Stomach (tissue), 9 donors: ENCODE results near the gene TTLL11. TPM values are rescaled to one million over a fixed set of nuclear protein-coding genes. Genes with fewer than 3 reads are reported as not detected.

Source experiments
- DNase-seq, 2 donors: peaks; one replicate each; pipeline versions ENCODE4 v3.0.0 to v3.0.0-alpha.2; 2013 to 2019
- H3K27ac ChIP-seq, 5 donors: fragments of 200-600 bp in 4 of 5; sonication (generic) in 4 of 5; one replicate each; pipeline ENCODE4 v1.5.1; 2013 to 2019; ENCODE audit warnings: mild to moderate bottlenecking in 1 of 5, moderate library complexity in 1 of 5
- H3K27me3 ChIP-seq, 3 donors: fragments of 200-600 bp; sonication (generic); one replicate each; pipeline ENCODE4 v1.5.1; 2017 to 2019; ENCODE audit warnings: mixed run types in 1 of 3
- H3K36me3 ChIP-seq, 4 donors: fragments of 200-600 bp; sonication (generic); 1 replicate in 3 of 4; 2 replicates in 1 of 4; pipeline ENCODE4 v1.5.1; 2016 to 2019
- H3K4me1 ChIP-seq, 4 donors: fragments of 200-600 bp; sonication (generic); one replicate each; pipeline ENCODE4 v1.5.1; 2016 to 2019
- H3K4me3 ChIP-seq, 4 donors: fragments of 200-600 bp; sonication (generic) in 3 of 4; one replicate each; pipeline ENCODE4 v1.5.1; 2016 to 2019; ENCODE audit warnings: mild to moderate bottlenecking in 1 of 4
- H3K9me3 ChIP-seq, 4 donors: fragments of 200-600 bp; sonication (generic); one replicate each; pipeline ENCODE4 v1.5.1; 2016 to 2019
- CTCF ChIP-seq, 7 experiments: fragments of 450-650 bp in 4 of 7; fragments of 200-600 bp in 3 of 7; sonication (generic) in 3 of 7; IDR thresholded peaks; one replicate each; pipeline ENCODE4 v1.5.1; 2016 to 2019; ENCODE audit warnings: antibody characterized with exemption in 7 of 7, control low read depth in 2 of 7, mild to moderate bottlenecking in 1 of 7
- EP300 ChIP-seq: sonication (generic); formaldehyde crosslinking; IDR thresholded peaks from one replicate; pipeline ENCODE4 v1.6.1; 2017; ENCODE audit warnings: antibody characterized with exemption
- POLR2A ChIP-seq, 4 donors: fragments of 450-650 bp; IDR thresholded peaks; one replicate each; pipeline ENCODE4 v1.6.1; 2016; ENCODE audit warnings: antibody characterized with exemption in 4 of 4, control low read depth in 2 of 4, mild to moderate bottlenecking in 1 of 4, moderate library complexity in 1 of 4
- POLR2AphosphoS5 ChIP-seq, 3 donors: sonication (generic); formaldehyde crosslinking; IDR thresholded peaks; one replicate each; pipeline ENCODE4 v1.6.1; 2016; ENCODE audit warnings: antibody characterized with exemption in 3 of 3
- WGBS, 5 donors: extraction: QIAGEN DNeasy Blood & Tissue Kit in 3 of 5; methylation state at CpG; one replicate each; pipeline versions ENCODE4 v1.1.5 to v1.1.7; 2013 to 2018; 5-methylcytosine and 5-hydroxymethylcytosine counted together
- intact Hi-C: fragments of 100-400 bp; cut with DNase I; formaldehyde crosslinking; loops from one replicate; pipeline ENCODE4 v1.15.1; 2023; ENCODE audit warnings: low total_unique reads
- polyA plus RNA-seq, 3 donors: library from polyadenylated mRNA; stranded (reverse); fragments of 200-250 nt; gene quantifications; one replicate each; pipeline ENCODE4 v1.2.3, GENCODE V29; 2013
- total RNA-seq, 5 donors: library from RNA; depleted of rRNA; stranded (reverse); fragments of >200 nt; gene quantifications; one replicate each; pipeline versions ENCODE4 v1.1.0 to v1.2.3, GENCODE V29; 2014 to 2016
- donor health status: healthy with polysubstance abuse.
- donor health status: Bipolar disorder and iron deficiency.
- donor health status: healthy.

Gene TTLL11
- total and polyA plus RNA-seq, 8 donors, result 3.6 to 18.2 (median 9.4) TPM

DNA sequence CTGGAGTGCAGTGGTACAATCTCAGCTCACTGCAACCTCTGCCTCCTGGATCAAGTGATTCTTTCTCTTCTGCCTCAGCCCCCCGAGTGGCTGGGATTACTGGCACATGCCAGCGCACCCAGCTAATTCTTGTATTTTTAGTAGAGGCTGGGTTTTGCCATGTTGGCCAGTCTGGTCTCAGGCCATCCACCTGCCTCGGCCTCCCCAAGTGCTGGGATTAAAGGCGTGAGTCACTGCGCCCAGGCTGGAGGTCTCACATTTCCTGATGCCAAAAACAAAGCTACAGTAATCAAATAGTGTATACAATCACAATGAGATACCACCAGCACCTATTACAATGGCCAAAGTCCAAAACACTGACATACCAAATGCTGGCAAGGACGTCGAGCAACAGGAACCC is 51.1 kb downstream of the TTLL11 start:
- Histone ChIP-seq H3K4me1 (peaks cover 0 to 24% (median 15%) of the 10 kb centered on the region in 4 donors), H3K9me3 (no peaks in the 10 kb centered on the region), H3K4me3 (no peak overlapping the region), H3K27me3 (no peaks in the 10 kb centered on the region), H3K36me3 (peaks cover 8 to 24% (median 19%) of the 10 kb centered on the region in 4 donors), H3K27ac (no peak overlapping the region)
- 67 to 78% (median 69%) methylated on average over 7 of the region's 7 CpGs for WGBS, 5 donors
- no peak for DNase-seq
- intact Hi-C loops, result no loop called here
- TF ChIP-seq POLR2A (IDR thresholded peaks at IDR 0.05), result no peak
- no peak for TF ChIP-seq EP300
- no peak for TF ChIP-seq CTCF (IDR thresholded peaks at IDR 0.05)
- no peak for TF ChIP-seq POLR2AphosphoS5 (IDR thresholded peaks at IDR 0.05)

- H3K4me1 ChIP-seq, result peaks cover 0 to 24% (median 15%) of the 10 kb centered on the region in 4 donors
- intact Hi-C loops, result no loop called here
- no peak overlapping the region for H3K4me3 ChIP-seq
- H3K27me3 ChIP-seq, result no peaks in the 10 kb centered on the region
- H3K36me3 ChIP-seq, result peaks cover 8 to 23% (median 19%) of the 10 kb centered on the region in 4 donors
- no peak for DNase-seq
- no peak overlapping the region for H3K27ac ChIP-seq
- H3K9me3 ChIP-seq, result no peaks in the 10 kb centered on the region
- 0 to 92% (median 40%) methylated on average over 1 of the region's 1 CpG for WGBS, 5 donors
- TF ChIP-seq POLR2A (IDR thresholded peaks at IDR 0.05) (no peak), EP300 (no peak), POLR2AphosphoS5 (IDR thresholded peaks at IDR 0.05) (no peak), CTCF (IDR thresholded peaks at IDR 0.05) (no peak)
Measured at GRCh38 chr9:122040561-122041242, 52.4 kb downstream of the TTLL11 start.

- WGBS, 5 donors, result 93 to 97% (median 96%) methylated on average over 6 of the region's 6 CpGs
- no peak for TF ChIP-seq EP300
- no peak for TF ChIP-seq POLR2AphosphoS5 (IDR thresholded peaks at IDR 0.05)
- TF ChIP-seq POLR2A (IDR thresholded peaks at IDR 0.05), result no peak
- TF ChIP-seq CTCF (IDR thresholded peaks at IDR 0.05), result no peak
- Histone ChIP-seq H3K27me3 (no peaks in the 10 kb centered on the region), H3K9me3 (no peaks in the 10 kb centered on the region), H3K4me3 (no peak overlapping the region), H3K36me3 (peaks cover 8 to 26% (median 18%) of the 10 kb centered on the region in 4 donors), H3K4me1 (peaks cover 0 to 27% (median 16%) of the 10 kb centered on the region in 4 donors), H3K27ac (no peak overlapping the region)
- intact Hi-C loops, result no loop called here
- DNase-seq, result no peak
Measured at GRCh38 chr9:122039234-122039633, 53.9 kb downstream of the TTLL11 start.

DNA sequence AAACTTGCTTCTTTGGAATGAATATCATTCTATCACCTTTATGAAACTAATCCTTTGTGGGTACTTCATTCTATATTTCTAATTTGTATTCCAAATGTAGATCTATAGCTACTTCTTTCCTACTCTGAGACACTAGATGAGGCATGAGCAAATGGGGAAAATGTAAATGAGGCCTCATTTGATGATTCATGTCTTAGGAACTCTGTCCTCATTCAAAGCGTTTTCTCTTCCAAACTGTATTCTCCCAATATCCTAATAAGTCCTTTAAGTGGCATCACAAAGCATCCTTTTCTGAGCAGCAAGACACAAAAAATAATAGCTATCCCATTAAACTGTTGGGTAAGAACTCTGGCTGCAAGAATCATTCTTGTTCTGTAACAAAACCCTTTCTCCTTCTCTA is 56.1 kb downstream of the TTLL11 start:
- H3K27ac ChIP-seq, result no peak overlapping the region
- H3K36me3 ChIP-seq, result peaks cover 8 to 29% (median 18%) of the 10 kb centered on the region in 4 donors
- TF ChIP-seq POLR2A (IDR thresholded peaks at IDR 0.05) (no peak), POLR2AphosphoS5 (IDR thresholded peaks at IDR 0.05) (no peak), EP300 (no peak), CTCF (IDR thresholded peaks at IDR 0.05) (no peak)
- H3K9me3 ChIP-seq, result no peaks in the 10 kb centered on the region
- no peak overlapping the region for H3K4me3 ChIP-seq
- H3K4me1 ChIP-seq, result peaks cover 0 to 32% (median 17%) of the 10 kb centered on the region in 4 donors
- WGBS, 5 donors, result 66 to 90% (median 80%) methylated on average over 1 of the region's 1 CpG
- H3K27me3 ChIP-seq, result no peaks in the 10 kb centered on the region
- intact Hi-C loops, result no loop called here
- DNase-seq, result no peak
